Measurements from ENCODE around the gene RUFY3.
"Not testable (repeated sequence)": the region's sequence is repeated elsewhere in the genome, so short reads cannot be mapped to it uniquely, and the experiment has no call there.

The RUFY3 gene

GRCh38 chr4:70691661-70692060 is 30.1 kb upstream of the RUFY3 start:
- Histone ChIP-seq H3K23ac (ENCODE audit: low read length) (no peak overlapping the region), H3K79me1 (ENCODE audit: low read length) (peaks cover 5% of the 10 kb centered on the region), H3K18ac (ENCODE audit: low read length) (no peak overlapping the region), H2AK5ac (ENCODE audit: low read length) (no peak overlapping the region), H2BK5ac (ENCODE audit: low read length) (no peak overlapping the region), H2BK15ac (replicated peaks; ENCODE audit: low read depth) (no peak overlapping the region), H3K4me1 (ENCODE audit: control insufficient read depth, low read depth, low read length) (peaks cover 8% of the 10 kb centered on the region), H3K56ac (ENCODE audit: low read length) (no peak overlapping the region), H3K79me2 (ENCODE audit: control insufficient read depth, insufficient read depth, low read length) (peaks cover 19% of the 10 kb centered on the region), H3K4me3 (ENCODE audit: low read length) (no peak overlapping the region), H3K9ac (ENCODE audit: low read length) (no peak overlapping the region), H2BK120ac (ENCODE audit: low read depth, low read length) (no peak overlapping the region), H3K27ac (ENCODE audit: low read depth, low read length) (no peak overlapping the region), H3K27me3 (ENCODE audit: insufficient read depth, low read length, poor library complexity) (no peaks in the 10 kb centered on the region), H3K4ac (ENCODE audit: low read depth, low read length) (no peak overlapping the region), H4K5ac (ENCODE audit: low read length) (no peak overlapping the region), H4K8ac (ENCODE audit: low read depth, low read length) (no peak overlapping the region), H3K4me2 (ENCODE audit: low read length) (no peak overlapping the region), H3K36me3 (ENCODE audit: control insufficient read depth, insufficient read depth, low read length) (no peaks in the 10 kb centered on the region)
- no CpG with 5 or more reads among the region's 1 CpG for WGBS (ENCODE audit: extremely low coverage, insufficient coverage, low lambda C conversion rate)
- no peak for DNase-seq

- H2BK15ac ChIP-seq (replicated peaks; ENCODE audit: low read depth); H3K79me2 ChIP-seq (ENCODE audit: control insufficient read depth, insufficient read depth, low read length); H2AK5ac ChIP-seq (ENCODE audit: low read length); H3K18ac ChIP-seq (ENCODE audit: low read length); H3K4me2 ChIP-seq (ENCODE audit: low read length); H3K56ac ChIP-seq (ENCODE audit: low read length); H2BK120ac ChIP-seq (ENCODE audit: low read depth, low read length); H3K27ac ChIP-seq (ENCODE audit: low read depth, low read length); H3K4me1 ChIP-seq (ENCODE audit: control insufficient read depth, low read depth, low read length); H3K79me1 ChIP-seq (ENCODE audit: low read length); H4K5ac ChIP-seq (ENCODE audit: low read length); DNase-seq; H2BK5ac ChIP-seq (ENCODE audit: low read length); H3K4me3 ChIP-seq (ENCODE audit: low read length); H4K8ac ChIP-seq (ENCODE audit: low read depth, low read length); H3K23ac ChIP-seq (ENCODE audit: low read length); H3K4ac ChIP-seq (ENCODE audit: low read depth, low read length); H3K27me3 ChIP-seq (ENCODE audit: insufficient read depth, low read length, poor library complexity); H3K9ac ChIP-seq (ENCODE audit: low read length); H3K36me3 ChIP-seq (ENCODE audit: control insufficient read depth, insufficient read depth, low read length): not testable (repeated sequence)
- no CpG with 5 or more reads among the region's 7 CpGs for WGBS (ENCODE audit: extremely low coverage, insufficient coverage, low lambda C conversion rate)
Observed at GRCh38 chr4:70694633-70695032, 27.1 kb upstream of the RUFY3 start.

GRCh38 chr4:70698435-70698834 is 23.3 kb upstream of the RUFY3 start:
- not testable (repeated sequence) for H3K9ac ChIP-seq (ENCODE audit: low read length); H3K79me2 ChIP-seq (ENCODE audit: control insufficient read depth, insufficient read depth, low read length); H3K4me3 ChIP-seq (ENCODE audit: low read length); H2AK5ac ChIP-seq (ENCODE audit: low read length); H2BK15ac ChIP-seq (replicated peaks; ENCODE audit: low read depth); H3K79me1 ChIP-seq (ENCODE audit: low read length); H3K4ac ChIP-seq (ENCODE audit: low read depth, low read length); H3K4me2 ChIP-seq (ENCODE audit: low read length); H2BK120ac ChIP-seq (ENCODE audit: low read depth, low read length); H3K27me3 ChIP-seq (ENCODE audit: insufficient read depth, low read length, poor library complexity); H2BK5ac ChIP-seq (ENCODE audit: low read length); H3K56ac ChIP-seq (ENCODE audit: low read length); H3K18ac ChIP-seq (ENCODE audit: low read length); H3K4me1 ChIP-seq (ENCODE audit: control insufficient read depth, low read depth, low read length); H3K36me3 ChIP-seq (ENCODE audit: control insufficient read depth, insufficient read depth, low read length); H3K27ac ChIP-seq (ENCODE audit: low read depth, low read length); DNase-seq; H3K23ac ChIP-seq (ENCODE audit: low read length); H4K5ac ChIP-seq (ENCODE audit: low read length); H4K8ac ChIP-seq (ENCODE audit: low read depth, low read length)
- no CpG with 5 or more reads among the region's 8 CpGs for WGBS (ENCODE audit: extremely low coverage, insufficient coverage, low lambda C conversion rate)

GRCh38 chr4:70700712-70701111 is 21.1 kb upstream of the RUFY3 start:
- no peak overlapping the region for H3K18ac ChIP-seq (ENCODE audit: low read length)
- no peak overlapping the region for H2BK15ac ChIP-seq (replicated peaks; ENCODE audit: low read depth)
- no peaks in the 10 kb centered on the region for H3K27me3 ChIP-seq (ENCODE audit: insufficient read depth, low read length, poor library complexity)
- no peak overlapping the region for H2BK120ac ChIP-seq (ENCODE audit: low read depth, low read length)
- no peak overlapping the region for H3K23ac ChIP-seq (ENCODE audit: low read length)
- DNase-seq: no peak
- no peak overlapping the region for H4K5ac ChIP-seq (ENCODE audit: low read length)
- H3K79me1 ChIP-seq (ENCODE audit: low read length): no peaks in the 10 kb centered on the region
- no peaks in the 10 kb centered on the region for H3K4me1 ChIP-seq (ENCODE audit: control insufficient read depth, low read depth, low read length)
- no peak overlapping the region for H3K27ac ChIP-seq (ENCODE audit: low read depth, low read length)
- no peaks in the 10 kb centered on the region for H3K36me3 ChIP-seq (ENCODE audit: control insufficient read depth, insufficient read depth, low read length)
- H2BK5ac ChIP-seq (ENCODE audit: low read length): no peak overlapping the region
- no peak overlapping the region for H3K9ac ChIP-seq (ENCODE audit: low read length)
- no CpG with 5 or more reads among the region's 5 CpGs for WGBS (ENCODE audit: extremely low coverage, insufficient coverage, low lambda C conversion rate)
- H3K79me2 ChIP-seq (ENCODE audit: control insufficient read depth, insufficient read depth, low read length): no peaks in the 10 kb centered on the region
- no peak overlapping the region for H3K4me3 ChIP-seq (ENCODE audit: low read length)
- H3K4me2 ChIP-seq (ENCODE audit: low read length): no peak overlapping the region
- H3K56ac ChIP-seq (ENCODE audit: low read length): no peak overlapping the region
- H2AK5ac ChIP-seq (ENCODE audit: low read length): no peak overlapping the region
- H4K8ac ChIP-seq (ENCODE audit: low read depth, low read length): no peak overlapping the region
- H3K4ac ChIP-seq (ENCODE audit: low read depth, low read length): no peak overlapping the region

- no peak for DNase-seq
- WGBS (ENCODE audit: extremely low coverage, insufficient coverage, low lambda C conversion rate): no CpG with 5 or more reads among the region's 1 CpG
Observed at GRCh38 chr4:70701271-70701670, 20.5 kb upstream of the RUFY3 start.

GRCh38 chr4:70702592-70702991 is 19.2 kb upstream of the RUFY3 start:
- H3K4me1 ChIP-seq (ENCODE audit: control insufficient read depth, low read depth, low read length): not testable (repeated sequence)
- WGBS (ENCODE audit: extremely low coverage, insufficient coverage, low lambda C conversion rate): no CpG with 5 or more reads among the region's 2 CpGs

More at GRCh38 chr4:70701271-70701670, 20.5 kb upstream of the RUFY3 start:
- Histone ChIP-seq H3K36me3 (ENCODE audit: control insufficient read depth, insufficient read depth, low read length) (no peaks in the 10 kb centered on the region), H3K56ac (ENCODE audit: low read length) (no peak overlapping the region), H2AK5ac (ENCODE audit: low read length) (no peak overlapping the region), H3K79me1 (ENCODE audit: low read length) (no peaks in the 10 kb centered on the region), H3K23ac (ENCODE audit: low read length) (no peak overlapping the region), H4K5ac (ENCODE audit: low read length) (no peak overlapping the region), H2BK15ac (replicated peaks; ENCODE audit: low read depth) (no peak overlapping the region), H3K79me2 (ENCODE audit: control insufficient read depth, insufficient read depth, low read length) (peaks cover 2% of the 10 kb centered on the region), H4K8ac (ENCODE audit: low read depth, low read length) (no peak overlapping the region), H3K27me3 (ENCODE audit: insufficient read depth, low read length, poor library complexity) (no peaks in the 10 kb centered on the region), H3K4me2 (ENCODE audit: low read length) (no peak overlapping the region), H2BK120ac (ENCODE audit: low read depth, low read length) (no peak overlapping the region), H3K4ac (ENCODE audit: low read depth, low read length) (no peak overlapping the region), H3K9ac (ENCODE audit: low read length) (no peak overlapping the region), H3K27ac (ENCODE audit: low read depth, low read length) (no peak overlapping the region), H3K4me3 (ENCODE audit: low read length) (no peak overlapping the region), H3K4me1 (ENCODE audit: control insufficient read depth, low read depth, low read length) (no peaks in the 10 kb centered on the region), H2BK5ac (ENCODE audit: low read length) (no peak overlapping the region), H3K18ac (ENCODE audit: low read length) (no peak overlapping the region)

More at GRCh38 chr4:70702592-70702991, 19.2 kb upstream of the RUFY3 start:
- H3K79me2 ChIP-seq (ENCODE audit: control insufficient read depth, insufficient read depth, low read length); H3K56ac ChIP-seq (ENCODE audit: low read length); H3K4ac ChIP-seq (ENCODE audit: low read depth, low read length); H2BK120ac ChIP-seq (ENCODE audit: low read depth, low read length); H3K79me1 ChIP-seq (ENCODE audit: low read length); DNase-seq; H3K23ac ChIP-seq (ENCODE audit: low read length); H3K4me2 ChIP-seq (ENCODE audit: low read length); H2AK5ac ChIP-seq (ENCODE audit: low read length); H3K18ac ChIP-seq (ENCODE audit: low read length); H3K9ac ChIP-seq (ENCODE audit: low read length); H2BK5ac ChIP-seq (ENCODE audit: low read length); H3K27ac ChIP-seq (ENCODE audit: low read depth, low read length); H3K27me3 ChIP-seq (ENCODE audit: insufficient read depth, low read length, poor library complexity); H4K8ac ChIP-seq (ENCODE audit: low read depth, low read length); H4K5ac ChIP-seq (ENCODE audit: low read length); H3K4me3 ChIP-seq (ENCODE audit: low read length); H2BK15ac ChIP-seq (replicated peaks; ENCODE audit: low read depth); H3K36me3 ChIP-seq (ENCODE audit: control insufficient read depth, insufficient read depth, low read length): not testable (repeated sequence)
